ENCODE data around the gene RIPOR3. TPM values are rescaled to one million over a fixed set of nuclear protein-coding genes. Genes with fewer than 3 reads are reported as not detected.
"Not testable (repeated sequence)": the region's sequence is repeated elsewhere in the genome, so short reads cannot be mapped to it uniquely, and the experiment has no call there.

Gene RIPOR3
- total RNA-seq, 2 experiments from 2014 or later: not detected

DNA sequence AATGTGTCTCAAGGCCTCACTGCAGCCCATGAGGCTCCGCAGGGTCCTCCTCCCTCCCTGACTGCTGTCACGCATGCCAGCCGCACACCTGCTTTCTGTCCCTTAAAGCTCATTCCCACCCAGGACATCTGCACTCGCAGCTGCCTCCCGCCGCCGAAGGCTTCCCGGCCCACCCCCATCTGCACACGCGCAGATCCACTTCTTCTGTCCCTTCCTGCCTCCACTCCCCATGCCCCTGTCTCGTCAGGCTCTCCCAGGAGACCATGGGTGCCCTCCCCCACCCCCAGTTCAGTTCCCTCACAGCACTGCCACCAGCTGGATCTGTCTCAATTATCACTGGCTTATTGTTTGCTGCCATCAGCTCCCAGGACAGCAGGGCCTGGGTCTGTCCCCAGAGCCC lies 63.0 kb downstream of the RIPOR3 start:
- intact Hi-C loops (cut with micrococcal nuclease): no loop called here
- H3K4me1 Mint-ChIP-seq (ENCODE audit: low read depth): no peaks in the 10 kb centered on the region
- ChIA-PET CTCF (no interaction called here), POLR2A (no interaction called here)
- peaks cover 1% of the 10 kb centered on the region for H3K27me3 Mint-ChIP-seq
- H3K4me3 Mint-ChIP-seq: no peak overlapping the region
- DNase-seq: no peak
- H3K9me3 Mint-ChIP-seq: no peaks in the 10 kb centered on the region
- no peak overlapping the region for H3K27ac Mint-ChIP-seq
- H3K36me3 Mint-ChIP-seq: no peaks in the 10 kb centered on the region

DNA sequence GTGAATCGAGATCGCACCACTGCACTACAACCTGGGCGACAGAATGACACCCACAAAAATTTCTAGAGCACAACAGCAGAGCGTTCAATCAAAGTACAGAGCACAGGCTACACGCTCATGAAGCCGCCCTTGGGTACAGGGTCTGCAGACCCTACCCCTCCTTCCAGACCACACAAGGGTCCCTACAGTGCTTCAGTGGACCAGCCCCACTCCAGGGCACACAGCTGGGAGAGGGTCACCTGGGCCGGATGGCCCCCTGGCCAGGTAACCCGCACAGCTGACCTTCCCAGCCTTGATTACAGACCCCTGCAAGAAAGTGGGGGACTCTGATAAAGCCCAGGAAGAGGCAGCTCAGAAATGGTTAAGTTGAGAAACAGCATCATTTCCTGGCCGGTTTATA lies 63.6 kb downstream of the RIPOR3 start:
- Mint-ChIP-seq H3K9me3 (no peaks in the 10 kb centered on the region), H3K4me1 (ENCODE audit: low read depth) (no peaks in the 10 kb centered on the region), H3K27ac (no peak overlapping the region), H3K27me3 (peaks cover 1% of the 10 kb centered on the region), H3K4me3 (no peak overlapping the region), H3K36me3 (no peaks in the 10 kb centered on the region)
- intact Hi-C loops (cut with micrococcal nuclease): no loop called here
- POLR2A ChIA-PET: no interaction called here
- CTCF ChIA-PET: interaction anchor here (3.6 kb wide), 1 partner anchor 122 kb away, joined by 29 read pairs; no protein-coding TSS in a partner anchor
- no peak for DNase-seq

DNA sequence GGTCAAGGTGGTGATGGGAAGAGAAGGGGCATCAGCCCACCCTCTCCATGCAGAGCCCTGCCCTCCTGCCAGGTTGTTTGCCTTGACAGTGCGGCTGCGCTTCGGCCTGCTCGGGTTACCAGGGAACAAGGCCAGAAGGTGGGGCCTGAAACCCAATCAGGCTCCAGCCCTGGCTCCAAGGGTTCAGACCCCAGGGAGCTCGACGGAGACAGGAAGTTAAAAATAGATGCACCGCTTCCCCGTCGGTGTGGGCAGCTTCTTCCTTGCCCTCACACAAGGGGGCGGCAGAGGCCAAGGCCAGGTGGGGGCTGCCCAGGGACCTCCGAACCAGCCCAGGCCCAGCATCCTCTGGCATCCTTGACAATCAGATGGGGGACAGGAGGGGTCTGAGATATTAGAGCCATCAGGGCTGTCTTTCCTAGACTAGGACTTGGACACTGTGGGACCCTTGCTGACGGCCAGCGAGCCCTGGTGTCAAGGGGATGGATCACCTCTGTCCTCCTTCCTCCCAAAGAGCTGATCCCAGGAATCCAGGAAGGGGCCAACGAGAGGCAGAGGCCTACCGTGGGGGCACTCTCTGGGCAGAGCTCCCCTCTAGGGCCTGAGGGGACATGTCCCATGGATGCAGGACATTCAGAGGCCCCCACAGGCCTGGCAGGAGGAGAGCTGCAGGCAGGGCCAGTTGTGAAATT lies 65.2 kb downstream of the RIPOR3 start:
- ChIA-PET POLR2A (interaction anchor here (1.0 kb wide), 1 partner anchor 116 kb away, joined by 5 read pairs; the partner anchor contains the start of gene PTPN1), CTCF (interaction anchor here (0.5 to 3.6 kb wide), 6 partner anchors 10 to 128 kb away, joined by 3 to 29 read pairs (median 5); no protein-coding TSS in a partner anchor)
- intact Hi-C loops (cut with micrococcal nuclease): no loop called here
- Mint-ChIP-seq H3K4me1 (ENCODE audit: low read depth) (no peaks in the 10 kb centered on the region), H3K9me3 (peaks cover 5% of the 10 kb centered on the region), H3K27ac (no peak overlapping the region), H3K4me3 (no peak overlapping the region), H3K27me3 (peaks cover 1% of the 10 kb centered on the region), H3K36me3 (no peaks in the 10 kb centered on the region)
- peak; percentile 51 for DNase-seq

GRCh38 chr20:50624351-50625016 lies 66.9 kb downstream of the RIPOR3 start:
- DNase-seq: no peak
- POLR2A ChIA-PET: no interaction called here
- no peak overlapping the region for H3K4me3 Mint-ChIP-seq

DNA sequence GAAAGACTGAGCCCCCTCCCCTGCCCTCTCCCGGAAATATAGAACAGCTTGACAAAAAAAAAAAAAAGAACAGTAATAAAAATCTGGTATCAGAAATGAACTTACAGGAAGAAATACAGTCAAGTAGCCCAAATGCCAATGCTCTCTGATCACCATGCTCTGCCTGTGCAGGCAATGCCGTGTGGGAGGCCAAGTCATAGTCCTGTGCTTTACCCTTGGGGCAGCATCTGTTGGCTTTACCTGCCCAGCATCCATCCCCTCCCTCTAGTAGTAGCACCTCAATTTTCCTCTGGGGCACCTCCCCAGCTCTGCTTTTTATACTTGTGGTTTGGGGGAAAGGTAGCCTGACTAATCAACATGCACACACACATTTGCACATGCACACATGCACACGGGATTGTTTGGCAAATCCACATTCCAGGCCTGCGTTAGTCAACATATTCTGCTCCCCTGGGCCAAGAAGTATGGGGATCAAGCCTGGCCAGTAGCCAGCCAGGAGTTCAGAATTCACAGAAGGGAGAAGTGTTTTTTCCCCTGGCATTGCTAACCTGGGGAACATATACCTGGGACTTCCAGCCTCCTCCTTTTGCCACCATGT lies 70.2 kb downstream of the RIPOR3 start:
- ChIA-PET POLR2A (no interaction called here), CTCF (no interaction called here)
- Mint-ChIP-seq H3K27ac (no peak overlapping the region), H3K9me3 (peaks cover 11% of the 10 kb centered on the region), H3K36me3 (no peaks in the 10 kb centered on the region), H3K4me1 (ENCODE audit: low read depth) (no peaks in the 10 kb centered on the region), H3K4me3 (no peak overlapping the region), H3K27me3 (no peaks in the 10 kb centered on the region)
- intact Hi-C loops (cut with micrococcal nuclease): no loop called here
- DNase-seq: no peak

More at GRCh38 chr20:50624351-50625016, 66.9 kb downstream of the RIPOR3 start:
- CTCF ChIA-PET: interaction anchor here (1.7 to 3.6 kb wide), 3 partner anchors 12 to 125 kb away, joined by 6 to 29 read pairs (median 19); no protein-coding TSS in a partner anchor
- peaks cover 11% of the 10 kb centered on the region for H3K9me3 Mint-ChIP-seq
- no peak overlapping the region for H3K27ac Mint-ChIP-seq
- intact Hi-C loops (cut with micrococcal nuclease): no loop called here
- H3K27me3 Mint-ChIP-seq: no peaks in the 10 kb centered on the region
- H3K4me1 Mint-ChIP-seq (ENCODE audit: low read depth): no peaks in the 10 kb centered on the region
- H3K36me3 Mint-ChIP-seq: no peaks in the 10 kb centered on the region

- H3K4me1 Mint-ChIP-seq (ENCODE audit: low read depth); H3K27ac Mint-ChIP-seq; H3K36me3 Mint-ChIP-seq; DNase-seq; H3K4me3 Mint-ChIP-seq; CTCF ChIA-PET; intact Hi-C loops (cut with micrococcal nuclease); H3K27me3 Mint-ChIP-seq; POLR2A ChIA-PET: not testable (repeated sequence)
- H3K9me3 Mint-ChIP-seq: peaks cover 11% of the 10 kb centered on the region
These were observed 70.9 kb downstream of the RIPOR3 start for GRCh38 chr20:50620459-50620858.

DNA sequence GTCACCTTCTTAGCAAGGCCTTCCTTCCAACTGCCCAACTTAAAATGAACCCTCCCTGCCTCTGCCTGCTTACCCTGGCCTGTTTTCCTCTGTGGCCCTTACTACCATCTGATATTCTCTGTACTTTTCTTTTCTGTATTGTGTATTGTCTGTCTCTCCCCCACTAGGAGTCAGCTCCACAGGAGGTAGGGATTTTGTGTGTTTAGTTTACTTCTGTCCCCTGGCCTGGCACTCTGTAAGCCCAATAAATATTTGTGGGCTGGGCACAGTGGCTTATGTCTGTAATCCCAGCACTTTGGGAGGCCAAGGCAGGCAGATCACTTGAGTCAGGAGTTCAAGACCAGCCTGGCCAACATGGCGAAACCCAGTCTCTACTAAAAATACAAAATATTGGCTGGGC lies 72.8 kb downstream of the RIPOR3 start:
- Mint-ChIP-seq H3K27ac (no peak overlapping the region), H3K4me1 (ENCODE audit: low read depth) (no peaks in the 10 kb centered on the region), H3K9me3 (peaks cover 11% of the 10 kb centered on the region), H3K36me3 (no peaks in the 10 kb centered on the region), H3K27me3 (no peaks in the 10 kb centered on the region), H3K4me3 (no peak overlapping the region)
- POLR2A ChIA-PET: no interaction called here
- DNase-seq: no peak
- intact Hi-C loops (cut with micrococcal nuclease): no loop called here
- CTCF ChIA-PET: no interaction called here

GRCh38 chr20:50617022-50617421 lies 74.3 kb downstream of the RIPOR3 start:
- ChIA-PET POLR2A (no interaction called here), CTCF (no interaction called here)
- Mint-ChIP-seq H3K9me3 (peaks cover 11% of the 10 kb centered on the region), H3K27ac (no peak overlapping the region), H3K36me3 (no peaks in the 10 kb centered on the region), H3K27me3 (no peaks in the 10 kb centered on the region), H3K4me1 (ENCODE audit: low read depth) (no peaks in the 10 kb centered on the region), H3K4me3 (no peak overlapping the region)
- DNase-seq: no peak
- intact Hi-C loops (cut with micrococcal nuclease): no loop called here

- DNase-seq: no peak
- intact Hi-C loops (cut with micrococcal nuclease): no loop called here
- POLR2A ChIA-PET: no interaction called here
- Mint-ChIP-seq H3K27ac (no peak overlapping the region), H3K9me3 (no peaks in the 10 kb centered on the region), H3K4me1 (ENCODE audit: low read depth) (no peaks in the 10 kb centered on the region), H3K4me3 (no peak overlapping the region), H3K27me3 (peaks cover under 1% of the 10 kb centered on the region), H3K36me3 (no peaks in the 10 kb centered on the region)
- CTCF ChIA-PET: interaction anchor here (0.6 kb wide), 1 partner anchor 28 kb away, joined by 3 read pairs; no protein-coding TSS in a partner anchor
These were observed 75.9 kb downstream of the RIPOR3 start for GRCh38 chr20:50615407-50615806.

DNA sequence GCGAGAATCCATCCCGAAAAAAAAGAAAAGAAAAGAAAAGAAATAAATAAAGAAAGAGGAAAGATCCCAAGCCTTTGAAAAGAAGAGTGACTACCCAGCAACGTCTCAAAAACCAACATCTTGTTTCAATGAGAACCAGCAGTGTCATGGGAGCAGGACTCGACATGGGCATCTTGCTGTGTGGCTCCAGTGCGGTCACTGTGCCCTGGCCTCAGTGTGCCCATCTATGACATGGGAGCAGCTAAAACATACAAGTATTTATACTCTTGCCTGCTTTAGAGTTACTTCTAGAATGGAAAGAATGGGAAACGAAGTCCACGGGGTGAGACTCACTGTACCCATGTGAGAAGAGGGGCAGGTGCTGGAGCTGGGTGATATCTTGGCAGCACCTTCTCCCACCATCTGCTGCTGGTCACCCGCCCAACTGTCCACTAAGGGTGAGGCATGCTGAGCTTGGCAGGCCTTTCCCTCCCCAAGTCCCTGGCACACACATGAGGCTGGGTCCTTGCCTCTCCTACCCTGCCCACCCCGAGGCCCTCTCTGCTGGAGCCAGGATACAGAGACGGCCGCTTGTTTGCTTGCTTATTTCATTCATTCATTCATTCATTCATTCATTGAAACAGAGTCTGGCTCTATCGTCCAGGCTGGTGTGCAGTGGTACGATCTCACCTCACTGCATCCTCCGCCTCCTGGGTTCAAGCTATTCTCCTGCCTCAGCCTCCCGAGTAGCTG lies 77.7 kb downstream of the RIPOR3 start:
- DNase-seq: no peak
- Mint-ChIP-seq H3K27me3 (peaks cover 5% of the 10 kb centered on the region), H3K9me3 (no peaks in the 10 kb centered on the region), H3K27ac (no peak overlapping the region), H3K4me3 (no peak overlapping the region), H3K36me3 (no peaks in the 10 kb centered on the region), H3K4me1 (ENCODE audit: low read depth) (no peaks in the 10 kb centered on the region)
- ChIA-PET POLR2A (no interaction called here), CTCF (no interaction called here)
- intact Hi-C loops (cut with micrococcal nuclease): no loop called here

DNA sequence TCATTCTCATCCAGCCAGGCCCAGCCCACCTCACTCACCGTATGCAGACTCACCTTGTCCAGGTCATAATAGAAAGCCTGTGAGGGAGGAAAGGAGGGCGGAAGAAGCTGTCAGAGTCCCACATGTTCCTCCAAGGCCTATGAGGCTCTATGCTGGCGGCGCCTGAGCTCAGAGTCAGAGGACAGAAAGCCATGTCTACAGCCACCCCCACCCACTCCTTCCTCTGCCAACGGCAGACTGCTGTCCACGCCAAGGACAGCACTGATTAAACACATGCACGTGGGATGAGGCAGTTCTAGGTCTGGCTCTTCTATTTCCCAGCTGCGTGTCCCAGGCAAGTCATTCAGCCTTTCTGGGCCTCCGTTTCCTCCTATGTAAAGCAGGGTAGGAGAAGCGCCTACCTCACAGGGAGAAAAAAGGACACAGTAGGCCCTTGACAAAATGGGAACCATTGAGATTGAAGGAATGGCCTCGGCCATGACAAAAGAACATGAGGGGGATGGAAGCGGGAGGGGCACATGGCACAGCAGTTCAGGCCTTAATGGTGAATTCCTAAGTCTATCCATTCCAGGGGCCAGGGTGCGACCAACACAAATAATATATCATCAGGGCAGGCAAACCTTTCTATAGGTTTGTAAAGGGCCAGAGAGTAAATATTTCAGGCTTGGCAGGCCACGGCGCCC lies 80.1 kb downstream of the RIPOR3 start:
- CTCF ChIA-PET: no interaction called here

More for the DNA sequence above, 80.1 kb downstream of the RIPOR3 start:
- Mint-ChIP-seq H3K27ac (no peak overlapping the region), H3K4me1 (ENCODE audit: low read depth) (no peaks in the 10 kb centered on the region), H3K36me3 (no peaks in the 10 kb centered on the region), H3K9me3 (no peaks in the 10 kb centered on the region), H3K4me3 (no peak overlapping the region), H3K27me3 (peaks cover 5% of the 10 kb centered on the region)
- intact Hi-C loops (cut with micrococcal nuclease): no loop called here
- DNase-seq: no peak
- POLR2A ChIA-PET: no interaction called here
